Measurements from ENCODE around the gene DCDC1.

The DCDC1 gene

GRCh38 chr11:31375879-31376278, 6.3 kb upstream of the DCDC1 start:
- no peak for DNase-seq (ENCODE audit: low read depth)
- no peak for TF ChIP-seq CTCF (IDR thresholded peaks at IDR 0.05; ENCODE audit: low read length, missing control alignments)
- H3K4me3 ChIP-seq (replicated peaks; ENCODE audit: low read depth, low read length), result no peak overlapping the region

- no peak for TF ChIP-seq CTCF (IDR thresholded peaks at IDR 0.05; ENCODE audit: low read length, missing control alignments)
- DNase-seq (ENCODE audit: low read depth), result no peak
- no peak overlapping the region for H3K4me3 ChIP-seq (replicated peaks; ENCODE audit: low read depth, low read length)
Measured at GRCh38 chr11:31366795-31367194, 2.7 kb downstream of the DCDC1 start.

GRCh38 chr11:31361743-31362142, 7.8 kb downstream of the DCDC1 start:
- no peak for DNase-seq (ENCODE audit: low read depth)
- no peak for TF ChIP-seq CTCF (IDR thresholded peaks at IDR 0.05; ENCODE audit: low read length, missing control alignments)
- no peak overlapping the region for H3K4me3 ChIP-seq (replicated peaks; ENCODE audit: low read depth, low read length)

GRCh38 chr11:31355817-31356216, 13.7 kb downstream of the DCDC1 start:
- H3K4me3 ChIP-seq (replicated peaks; ENCODE audit: low read depth, low read length), result no peak overlapping the region
- no peak for DNase-seq (ENCODE audit: low read depth)
- no peak for TF ChIP-seq CTCF (IDR thresholded peaks at IDR 0.05; ENCODE audit: low read length, missing control alignments)

GRCh38 chr11:31355131-31355530, 14.4 kb downstream of the DCDC1 start:
- no peak for TF ChIP-seq CTCF (IDR thresholded peaks at IDR 0.05; ENCODE audit: low read length, missing control alignments)
- DNase-seq (ENCODE audit: low read depth), result peak; percentile 58

GRCh38 chr11:31351168-31351567, 18.4 kb downstream of the DCDC1 start:
- DNase-seq (ENCODE audit: low read depth), result no peak
- H3K4me3 ChIP-seq (replicated peaks; ENCODE audit: low read depth, low read length), result no peak overlapping the region
- TF ChIP-seq CTCF (IDR thresholded peaks at IDR 0.05; ENCODE audit: low read length, missing control alignments), result no peak

More at GRCh38 chr11:31355131-31355530, 14.4 kb downstream of the DCDC1 start:
- no peak overlapping the region for H3K4me3 ChIP-seq (replicated peaks; ENCODE audit: low read depth, low read length)

GRCh38 chr11:31340903-31341572, 28.5 kb downstream of the DCDC1 start:
- TF ChIP-seq CTCF (IDR thresholded peaks at IDR 0.05; ENCODE audit: low read length, missing control alignments), result peak; percentile 70
- H3K4me3 ChIP-seq (replicated peaks; ENCODE audit: low read depth, low read length), result no peak overlapping the region
- peak; percentile 55 for DNase-seq (ENCODE audit: low read depth)

Measured in fibroblast of pulmonary artery (primary cell).